Hepatocyte (in vitro differentiated cells): ENCODE results near the gene COBL. TPM values are rescaled to one million over a fixed set of nuclear protein-coding genes. Genes with fewer than 3 reads are reported as not detected.
A peak's percentile ranks its signal among the peaks of the same experiment; 100 is the strongest.

Experiments used
- DNase-seq: peaks from one replicate; pipeline ENCODE4 v3.0.0-alpha.2; 2016; ENCODE audit warnings: low spot score
- H2AFZ ChIP-seq: fragments of 200-600 bp; sonication (generic); 2 replicates; pipeline ENCODE4 v1.6.0; 2016; ENCODE audit warnings: antibody characterized with exemption, mild to moderate bottlenecking
- H3K27ac ChIP-seq: fragments of 200-600 bp; sonication (generic); 2 replicates; pipeline ENCODE4 v1.5.1; 2016; ENCODE audit warnings: mild to moderate bottlenecking
- H3K27me3 ChIP-seq: fragments of 200-600 bp; sonication (generic); 2 replicates; pipeline ENCODE4 v1.6.1; 2016
- H3K36me3 ChIP-seq: fragments of 200-600 bp; sonication (generic); replicated peaks from 2 replicates; pipeline ENCODE4 v1.5.1; 2016; ENCODE audit warnings: low read depth; ENCODE audit not compliant: insufficient read depth
- H3K4me1 ChIP-seq: fragments of 200-600 bp; sonication (generic); 2 replicates; pipeline ENCODE4 v1.5.1; 2016; ENCODE audit warnings: mild to moderate bottlenecking, moderate library complexity; ENCODE audit not compliant: insufficient read depth
- H3K4me2 ChIP-seq: fragments of 200-600 bp; sonication (generic); 2 replicates; pipeline ENCODE4 v1.6.0; 2016
- H3K4me3 ChIP-seq: fragments of 200-600 bp; sonication (generic); 2 replicates; pipeline ENCODE4 v1.5.1; 2016; ENCODE audit warnings: mild to moderate bottlenecking
- H3K79me2 ChIP-seq: fragments of 200-600 bp; sonication (generic); 2 replicates; pipeline ENCODE4 v1.6.0; 2017; ENCODE audit warnings: mild to moderate bottlenecking
- H3K9me2 ChIP-seq: fragments of 200-600 bp; sonication (generic); replicated peaks from 2 replicates; pipeline ENCODE4 v1.6.0; 2017; ENCODE audit warnings: mild to moderate bottlenecking; ENCODE audit not compliant: insufficient read depth
- H3K9me3 ChIP-seq: fragments of 200-600 bp; sonication (generic); 2 replicates; pipeline ENCODE4 v1.5.1; 2016; ENCODE audit warnings: low read depth, mild to moderate bottlenecking
- H4K20me1 ChIP-seq: fragments of 200-600 bp; sonication (generic); 2 replicates; pipeline ENCODE4 v1.6.0; 2016; ENCODE audit warnings: mild to moderate bottlenecking; ENCODE audit not compliant: insufficient read depth, poor library complexity, severe bottlenecking
- EZH2 ChIP-seq: fragments of 200-600 bp; sonication (generic); IDR thresholded peaks from 2 replicates; pipeline ENCODE4 v1.6.1; 2016; ENCODE audit warnings: antibody characterized with exemption, mild to moderate bottlenecking, borderline replicate concordance
- EZH2phosphoT487 ChIP-seq: fragments of 200-600 bp; sonication (generic); IDR thresholded peaks from one replicate; pipeline ENCODE4 v1.6.1; 2018; ENCODE audit warnings: antibody characterized with exemption, mild to moderate bottlenecking, low read depth, moderate library complexity; ENCODE audit not compliant: unreplicated experiment, severe bottlenecking
- WGBS: methylation state at CpG from one replicate; pipeline ENCODE4 v1.1.6; 2016; ENCODE audit warnings: low lambda C conversion rate; ENCODE audit errors: missing lambda C conversion rate; 5-methylcytosine and 5-hydroxymethylcytosine counted together
- polyA plus RNA-seq: library from polyadenylated mRNA; unstranded; fragments of >200 nt; fragmentation: Nextera tagmentation; extraction: Ambion mirVana; gene quantifications from 2 replicates; pipeline ENCODE4 v1.2.1, GENCODE V29; 2016
- total RNA-seq: library from RNA; depleted of rRNA; stranded (reverse); fragments of >200 nt; gene quantifications from 2 replicates; pipeline ENCODE4 v1.2.3, GENCODE V29; 2014
- TF ChIP-seq, protein P1 (sequence below): fragments of 200-600 bp; sonication (generic); IDR thresholded peaks from 2 replicates; pipeline ENCODE4 v1.5.1; 2016; ENCODE audit warnings: antibody characterized with exemption, mild to moderate bottlenecking; ENCODE audit not compliant: poor library complexity

The COBL gene
- total and polyA plus RNA-seq, 2 experiments from 2014 or later = 7.8 to 20.5 TPM

DNA sequence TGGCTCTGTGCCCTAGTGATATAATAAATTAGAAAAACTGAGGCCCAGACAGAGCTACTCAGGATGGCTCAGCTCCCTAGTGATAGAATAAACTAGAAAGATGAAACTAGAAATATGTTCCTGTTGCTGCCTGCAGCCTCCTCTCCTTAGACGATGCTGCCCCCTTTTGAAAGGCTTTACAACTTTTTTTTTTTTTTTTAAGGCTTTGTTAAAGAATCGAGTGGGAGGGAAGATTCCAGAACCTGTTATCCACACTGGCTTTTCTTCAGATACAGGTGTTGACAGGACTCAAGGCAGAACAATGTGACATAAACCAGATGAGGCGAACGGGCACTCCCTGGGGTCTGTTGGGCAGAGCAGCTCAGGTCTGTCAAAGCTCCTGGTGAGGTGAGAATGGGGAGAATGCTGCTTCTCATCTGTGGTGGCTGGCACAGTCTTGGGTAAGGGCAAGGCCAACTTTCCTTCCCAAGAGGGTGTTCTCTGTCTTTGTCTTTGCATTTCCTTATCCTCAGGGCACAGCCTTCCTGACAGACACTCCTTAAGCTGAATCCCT, 175.1 kb downstream of the COBL start:
- H3K4me1 ChIP-seq = no peaks in the 10 kb centered on the region
- H3K36me3 ChIP-seq = no peaks in the 10 kb centered on the region
- H3K9me2 ChIP-seq = no peaks in the 10 kb centered on the region
- H3K4me2 ChIP-seq = no peak overlapping the region
- H3K27ac ChIP-seq = no peak overlapping the region
- no peak overlapping the region for H2AFZ ChIP-seq
- 15% methylated on average over 4 of the region's 4 CpGs for WGBS
- peak; percentile 65 for DNase-seq
- no peaks in the 10 kb centered on the region for H3K27me3 ChIP-seq
- TF ChIP-seq EZH2 (no peak), EZH2phosphoT487 (no peak)
- TF ChIP-seq, protein P1, sequence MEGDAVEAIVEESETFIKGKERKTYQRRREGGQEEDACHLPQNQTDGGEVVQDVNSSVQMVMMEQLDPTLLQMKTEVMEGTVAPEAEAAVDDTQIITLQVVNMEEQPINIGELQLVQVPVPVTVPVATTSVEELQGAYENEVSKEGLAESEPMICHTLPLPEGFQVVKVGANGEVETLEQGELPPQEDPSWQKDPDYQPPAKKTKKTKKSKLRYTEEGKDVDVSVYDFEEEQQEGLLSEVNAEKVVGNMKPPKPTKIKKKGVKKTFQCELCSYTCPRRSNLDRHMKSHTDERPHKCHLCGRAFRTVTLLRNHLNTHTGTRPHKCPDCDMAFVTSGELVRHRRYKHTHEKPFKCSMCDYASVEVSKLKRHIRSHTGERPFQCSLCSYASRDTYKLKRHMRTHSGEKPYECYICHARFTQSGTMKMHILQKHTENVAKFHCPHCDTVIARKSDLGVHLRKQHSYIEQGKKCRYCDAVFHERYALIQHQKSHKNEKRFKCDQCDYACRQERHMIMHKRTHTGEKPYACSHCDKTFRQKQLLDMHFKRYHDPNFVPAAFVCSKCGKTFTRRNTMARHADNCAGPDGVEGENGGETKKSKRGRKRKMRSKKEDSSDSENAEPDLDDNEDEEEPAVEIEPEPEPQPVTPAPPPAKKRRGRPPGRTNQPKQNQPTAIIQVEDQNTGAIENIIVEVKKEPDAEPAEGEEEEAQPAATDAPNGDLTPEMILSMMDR = peak; percentile 76
- H3K79me2 ChIP-seq = peaks cover 2% of the 10 kb centered on the region
- H3K4me3 ChIP-seq = no peak overlapping the region
- no peaks in the 10 kb centered on the region for H3K9me3 ChIP-seq
- H4K20me1 ChIP-seq = no peaks in the 10 kb centered on the region

DNA sequence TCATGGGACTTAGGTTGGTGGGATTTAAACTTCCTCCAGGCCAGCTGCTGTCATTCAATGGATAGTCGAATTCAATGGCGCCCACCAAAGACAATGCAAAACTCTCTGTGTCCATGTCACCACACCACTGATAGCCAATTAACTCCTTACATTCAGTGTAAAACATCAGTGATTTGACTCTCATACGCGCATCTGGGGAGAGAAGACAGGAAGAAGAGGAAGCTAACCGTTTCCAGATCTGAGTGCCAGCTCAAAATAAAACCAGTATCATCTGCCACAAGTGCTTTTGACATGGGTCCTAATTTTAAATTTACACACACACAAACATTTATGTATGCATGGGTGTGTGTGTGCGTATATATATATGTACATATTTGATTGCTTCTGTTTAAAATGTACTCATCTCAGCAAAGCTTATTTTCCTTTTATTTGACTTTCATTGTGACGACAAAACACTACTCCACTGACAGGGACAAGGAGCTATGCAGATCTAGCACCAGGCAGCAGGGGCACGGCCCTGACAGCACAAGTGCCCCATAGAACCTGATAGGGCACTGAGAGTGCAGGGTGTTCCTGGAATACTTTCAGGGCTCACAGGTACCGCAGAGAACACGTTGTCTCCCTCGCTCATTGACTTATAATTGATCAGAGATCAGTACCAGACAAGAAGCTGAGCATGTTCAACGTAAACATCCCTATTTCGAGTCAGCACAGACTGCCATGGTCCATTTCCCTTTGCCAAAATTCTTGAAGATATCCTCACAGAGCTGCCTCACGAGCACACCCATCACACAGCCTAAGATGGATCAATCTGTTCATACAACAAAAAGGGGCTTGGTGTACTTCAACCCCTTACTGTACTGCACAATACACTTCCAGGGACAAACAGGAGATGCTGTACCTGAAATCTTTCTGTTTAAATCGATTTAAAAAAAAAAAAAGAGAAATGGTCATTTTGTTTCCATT, 176.1 kb downstream of the COBL start:
- Histone ChIP-seq H3K79me2 (peaks cover 2% of the 10 kb centered on the region), H3K9me2 (no peaks in the 10 kb centered on the region), H3K36me3 (no peaks in the 10 kb centered on the region), H3K27ac (no peak overlapping the region), H2AFZ (no peak overlapping the region), H3K4me2 (no peak overlapping the region), H3K27me3 (no peaks in the 10 kb centered on the region), H4K20me1 (no peaks in the 10 kb centered on the region), H3K9me3 (no peaks in the 10 kb centered on the region), H3K4me1 (no peaks in the 10 kb centered on the region), H3K4me3 (no peak overlapping the region)
- 89% methylated on average over 15 of the region's 15 CpGs for WGBS
- no peak for TF ChIP-seq EZH2phosphoT487
- TF ChIP-seq, protein P1 = no peak
- TF ChIP-seq EZH2 = no peak
- no peak for DNase-seq

DNA sequence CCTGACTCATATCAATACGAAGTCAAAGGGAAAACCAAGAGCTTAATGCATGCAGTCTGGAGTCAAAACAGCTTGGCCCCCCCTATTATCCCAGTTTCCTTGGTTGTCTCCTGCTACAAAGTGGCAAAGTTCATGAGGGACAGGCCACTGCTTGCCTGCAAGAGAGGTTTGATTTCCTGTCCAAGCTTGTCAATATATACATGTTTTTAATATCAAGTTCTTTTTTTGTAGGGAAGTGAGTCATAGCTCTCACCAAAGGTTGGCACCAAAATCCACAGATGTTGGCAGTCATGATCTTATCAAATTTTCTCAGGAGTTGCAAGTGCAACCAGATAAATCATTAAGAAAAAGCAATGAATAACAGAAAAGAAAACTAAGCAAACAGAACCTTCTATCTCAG, 176.8 kb downstream of the COBL start:
- Histone ChIP-seq H2AFZ (no peak overlapping the region), H3K27ac (no peak overlapping the region), H3K79me2 (peaks cover 2% of the 10 kb centered on the region), H3K9me2 (no peaks in the 10 kb centered on the region), H3K4me2 (no peak overlapping the region), H3K27me3 (no peaks in the 10 kb centered on the region), H3K9me3 (no peaks in the 10 kb centered on the region), H3K4me3 (no peak overlapping the region), H4K20me1 (no peaks in the 10 kb centered on the region), H3K36me3 (no peaks in the 10 kb centered on the region), H3K4me1 (no peaks in the 10 kb centered on the region)
- no peak for DNase-seq
- WGBS = 93% methylated on average over 1 of the region's 1 CpG
- TF ChIP-seq, protein P1 = no peak
- TF ChIP-seq EZH2phosphoT487 (no peak), EZH2 (no peak)
